PC-3 (cell line): ENCODE measurements around the gene NACC1. TPM values are rescaled to one million over a fixed set of nuclear protein-coding genes. Genes with fewer than 3 reads are reported as not detected.

ENCODE experiments used
- ATAC-seq: fragments of 200-7000 bp; cut with Tn5 transposase; 2 replicates; pipeline ENCODE4 v1.9.1; 2020; ENCODE audit warnings: mild to moderate bottlenecking, moderate library complexity
- BruUV-seq: library from RNA; stranded (reverse); fragments of 400-500 nt; replicated peaks from 2 replicates; lab custom pipeline; 2021; lab: Mats Ljungman, UMichigan
- CTCF ChIA-PET: fragments of 300-600 bp; sonication (Branson Sonifier 250); formaldehyde crosslinking; loops from one replicate; lab custom pipeline; 2022; ENCODE audit warnings: antibody characterized with exemption; lab: Charles Lee
- POLR2A ChIA-PET: fragments of 300-600 bp; sonication (Branson Sonifier 250); formaldehyde crosslinking; loops from one replicate; lab custom pipeline; 2022; ENCODE audit warnings: antibody characterized with exemption; ENCODE audit not compliant: unreplicated experiment; lab: Charles Lee
- DNase-seq: peaks from one replicate; pipeline ENCODE4 v3.0.0-alpha.2; 2015
- H2AFZ ChIP-seq: fragments of 300-600 bp; sonication (generic); 2 replicates; pipeline ENCODE4 v1.6.0; 2016; ENCODE audit warnings: antibody characterized with exemption, low read length
- H3F3A ChIP-seq: fragments of 300-600 bp; sonication (generic); one replicate; pipeline ENCODE4 v1.6.0; 2017; ENCODE audit warnings: antibody characterized with exemption, low read length, control low read depth, mild to moderate bottlenecking; ENCODE audit not compliant: unreplicated experiment
- H3K27ac ChIP-seq: fragments of 300-600 bp; sonication (generic); 2 replicates; pipeline ENCODE4 v1.5.1; 2016; ENCODE audit warnings: mild to moderate bottlenecking, low read length
- H3K27me3 ChIP-seq: fragments of 300-600 bp; sonication (generic); 2 replicates; pipeline ENCODE4 v1.6.1; 2016; ENCODE audit warnings: low read length, mixed read lengths
- H3K36me3 ChIP-seq: fragments of 300-600 bp; sonication (generic); 2 replicates; pipeline ENCODE4 v1.6.1; 2016; ENCODE audit warnings: low read depth, mixed run types, low read length, mixed read lengths
- H3K4me1 ChIP-seq: fragments of 300-600 bp; sonication (generic); 2 replicates; pipeline ENCODE4 v1.5.1; 2016; ENCODE audit warnings: low read length; ENCODE audit not compliant: insufficient read depth
- H3K4me2 ChIP-seq: fragments of 300-600 bp; sonication (generic); 2 replicates; pipeline ENCODE4 v1.6.0; 2016; ENCODE audit warnings: low read length
- H3K4me3 ChIP-seq: fragments of 300-600 bp; sonication (generic); 2 replicates; pipeline ENCODE4 v1.5.1; 2016; ENCODE audit warnings: mild to moderate bottlenecking, low read length, mixed read lengths
- H3K79me2 ChIP-seq: fragments of 300-600 bp; sonication (generic); 2 replicates; pipeline ENCODE4 v1.6.1; 2017; ENCODE audit warnings: low read length, mixed read lengths
- H3K9ac ChIP-seq: fragments of 300-600 bp; sonication (generic); 2 replicates; pipeline ENCODE4 v1.6.0; 2016; ENCODE audit warnings: mild to moderate bottlenecking, low read length
- H3K9me2 ChIP-seq: fragments of 300-600 bp; sonication (generic); replicated peaks from 2 replicates; pipeline ENCODE4 v1.6.1; 2016; ENCODE audit warnings: mixed run types, low read length, mixed read lengths
- H3K9me3 ChIP-seq: fragments of 300-600 bp; sonication (generic); 2 replicates; pipeline ENCODE4 v1.6.1; 2016; ENCODE audit warnings: low read length, mixed read lengths
- H4K20me1 ChIP-seq: fragments of 300-600 bp; sonication (generic); 2 replicates; pipeline ENCODE4 v1.6.1; 2016; ENCODE audit warnings: low read length, mixed read lengths
- EZH2 ChIP-seq: fragments of 300-600 bp; sonication (generic); IDR thresholded peaks from one replicate; pipeline ENCODE4 v1.6.1; 2017; ENCODE audit warnings: antibody characterized with exemption, mild to moderate bottlenecking, low read length; ENCODE audit not compliant: unreplicated experiment
- EZH2phosphoT487 ChIP-seq: fragments of 300-600 bp; sonication (generic); IDR thresholded peaks from 2 replicates; pipeline ENCODE4 v1.6.1; 2018; ENCODE audit warnings: mild to moderate bottlenecking, antibody characterized with exemption, low read length, borderline replicate concordance
- intact Hi-C: fragments of 100-400 bp; cut with micrococcal nuclease; formaldehyde crosslinking; loops from 2 replicates; pipeline ENCODE4 v1.9.0; 2023
- total RNA-seq: library from RNA; depleted of rRNA; stranded (reverse); fragments of >200 nt; gene quantifications from 2 replicates; pipeline ENCODE4 v1.2.3, GENCODE V29; 2014
- TF ChIP-seq, protein P1 (sequence below): fragments of 300-600 bp; sonication (generic); conservative IDR thresholded peaks from 2 replicates; pipeline ENCODE4 v1.5.1; 2017; ENCODE audit warnings: antibody characterized with exemption, low read depth, mild to moderate bottlenecking, low read length

Gene NACC1
- total RNA-seq, 1 experiment from 2014 or later: 266 TPM

DNA sequence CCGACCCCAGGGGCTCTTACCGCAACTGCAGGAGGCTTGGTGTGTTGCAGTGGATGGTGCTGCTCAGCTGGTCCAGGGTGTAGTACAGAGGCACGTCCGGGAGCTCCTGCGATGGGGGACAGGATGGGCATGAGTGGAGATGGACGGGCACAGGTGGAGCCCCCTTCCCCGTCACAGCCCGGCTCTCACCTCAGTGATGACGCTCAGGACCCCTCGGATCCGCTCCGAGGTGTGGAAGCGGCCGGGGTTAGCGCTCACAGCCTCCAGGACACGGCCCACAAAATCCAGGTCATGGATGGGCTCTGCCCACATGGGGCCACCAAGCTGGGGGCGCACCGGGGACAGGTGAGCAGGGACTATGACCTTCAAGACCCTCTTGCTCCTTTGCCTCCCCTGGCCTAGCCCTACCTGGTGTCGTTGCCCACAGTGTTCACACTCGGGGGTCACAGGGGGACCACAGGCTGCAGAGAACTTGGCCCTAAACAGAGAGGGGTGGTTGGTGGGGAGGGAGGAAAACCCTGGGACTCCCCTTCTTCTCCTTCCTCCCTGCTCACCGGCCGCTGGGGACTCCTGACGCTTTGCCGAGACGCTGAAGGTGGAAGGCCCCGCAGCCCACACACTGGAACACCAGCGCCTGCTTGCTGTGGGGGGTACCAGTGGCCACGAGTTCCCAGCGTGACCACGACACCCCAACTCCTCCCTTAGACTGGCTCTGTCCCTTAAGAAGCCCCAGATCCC lies 8.5 kb upstream of the NACC1 start:
- Histone ChIP-seq H3K4me1 (no peaks in the 10 kb centered on the region), H3K27me3 (no peaks in the 10 kb centered on the region), H3K79me2 (peaks cover 12% of the 10 kb centered on the region), H3K4me2 (no peak overlapping the region), H2AFZ (no peak overlapping the region), H3K9me2 (no peaks in the 10 kb centered on the region), H3K27ac (no peak overlapping the region), H3F3A (no peaks in the 10 kb centered on the region), H4K20me1 (no peaks in the 10 kb centered on the region), H3K9me3 (no peaks in the 10 kb centered on the region), H3K36me3 (peaks cover 21% of the 10 kb centered on the region; the same call in 1 of the 2 replicates), H3K4me3 (no peak overlapping the region), H3K9ac (no peak overlapping the region)
- CTCF ChIA-PET: interaction anchor here (1.2 kb wide), 1 partner anchor 17 kb away, joined by 68 read pairs; no protein-coding TSS in a partner anchor
- no TSS peak for BruUV-seq
- ATAC-seq (no peak), DNase-seq (no peak)
- POLR2A ChIA-PET: no interaction called here
- TF ChIP-seq EZH2: no peak
- no peak for TF ChIP-seq EZH2phosphoT487
- TF ChIP-seq, protein P1, sequence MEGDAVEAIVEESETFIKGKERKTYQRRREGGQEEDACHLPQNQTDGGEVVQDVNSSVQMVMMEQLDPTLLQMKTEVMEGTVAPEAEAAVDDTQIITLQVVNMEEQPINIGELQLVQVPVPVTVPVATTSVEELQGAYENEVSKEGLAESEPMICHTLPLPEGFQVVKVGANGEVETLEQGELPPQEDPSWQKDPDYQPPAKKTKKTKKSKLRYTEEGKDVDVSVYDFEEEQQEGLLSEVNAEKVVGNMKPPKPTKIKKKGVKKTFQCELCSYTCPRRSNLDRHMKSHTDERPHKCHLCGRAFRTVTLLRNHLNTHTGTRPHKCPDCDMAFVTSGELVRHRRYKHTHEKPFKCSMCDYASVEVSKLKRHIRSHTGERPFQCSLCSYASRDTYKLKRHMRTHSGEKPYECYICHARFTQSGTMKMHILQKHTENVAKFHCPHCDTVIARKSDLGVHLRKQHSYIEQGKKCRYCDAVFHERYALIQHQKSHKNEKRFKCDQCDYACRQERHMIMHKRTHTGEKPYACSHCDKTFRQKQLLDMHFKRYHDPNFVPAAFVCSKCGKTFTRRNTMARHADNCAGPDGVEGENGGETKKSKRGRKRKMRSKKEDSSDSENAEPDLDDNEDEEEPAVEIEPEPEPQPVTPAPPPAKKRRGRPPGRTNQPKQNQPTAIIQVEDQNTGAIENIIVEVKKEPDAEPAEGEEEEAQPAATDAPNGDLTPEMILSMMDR: no peak
- intact Hi-C loops: loop anchor here (2.0 kb wide), 1 partner anchor 17 kb away; no protein-coding TSS in a partner anchor

GRCh38 chr19:13110099-13110610 lies 7.9 kb upstream of the NACC1 start:
- TF ChIP-seq EZH2 (no peak), EZH2phosphoT487 (no peak)
- TF ChIP-seq, protein P1: no peak
- H3K36me3 ChIP-seq: peaks cover 25% of the 10 kb centered on the region; the same call in 1 of the 2 replicates
- POLR2A ChIA-PET: no interaction called here

GRCh38 chr19:13112555-13112954 lies 5.5 kb upstream of the NACC1 start:
- no peaks in the 10 kb centered on the region for H3K27me3 ChIP-seq
- no peaks in the 10 kb centered on the region for H3K9me3 ChIP-seq
- DNase-seq: no peak
- TF ChIP-seq, protein P1: no peak
- TF ChIP-seq EZH2phosphoT487 (no peak), EZH2 (no peak)
- H3K27ac ChIP-seq: no peak overlapping the region
- ChIA-PET POLR2A (no interaction called here), CTCF (no interaction called here)
- no TSS peak for BruUV-seq
- H3K36me3 ChIP-seq: peaks cover 23% of the 10 kb centered on the region; the same call in 1 of the 2 replicates
- no peak overlapping the region for H3K4me2 ChIP-seq
- H3K9me2 ChIP-seq: no peaks in the 10 kb centered on the region
- H3F3A ChIP-seq: peaks cover 4% of the 10 kb centered on the region
- H3K4me1 ChIP-seq: peaks cover 11% of the 10 kb centered on the region
- ATAC-seq: no peak
- H4K20me1 ChIP-seq: no peaks in the 10 kb centered on the region
- H2AFZ ChIP-seq: no peak overlapping the region
- no peak overlapping the region for H3K9ac ChIP-seq
- H3K4me3 ChIP-seq: no peak overlapping the region
- intact Hi-C loops: no loop called here
- peaks cover 31% of the 10 kb centered on the region for H3K79me2 ChIP-seq

More at GRCh38 chr19:13110099-13110610, 7.9 kb upstream of the NACC1 start:
- intact Hi-C loops: no loop called here
- H3K79me2 ChIP-seq: peaks cover 17% of the 10 kb centered on the region
- H3K4me2 ChIP-seq: no peak overlapping the region
- H3K4me3 ChIP-seq: no peak overlapping the region
- CTCF ChIA-PET: no interaction called here
- no peak overlapping the region for H2AFZ ChIP-seq
- BruUV-seq: no TSS peak
- no peak for DNase-seq
- H3F3A ChIP-seq: no peaks in the 10 kb centered on the region
- H3K4me1 ChIP-seq: peaks cover 5% of the 10 kb centered on the region
- ATAC-seq: no peak
- H4K20me1 ChIP-seq: no peaks in the 10 kb centered on the region
- no peak overlapping the region for H3K9ac ChIP-seq
- no peaks in the 10 kb centered on the region for H3K27me3 ChIP-seq
- no peak overlapping the region for H3K27ac ChIP-seq
- no peaks in the 10 kb centered on the region for H3K9me2 ChIP-seq
- H3K9me3 ChIP-seq: no peaks in the 10 kb centered on the region
